Esophagus squamous epithelium (tissue), 4 donors: ENCODE measurements around the gene BEND4.

ENCODE experiments used
- CTCF ChIP-seq, 6 experiments: fragments of 450-650 bp in 4 of 6; fragments of 200-600 bp in 2 of 6; sonication (generic) in 2 of 6; IDR thresholded peaks; one replicate each; pipeline ENCODE4 v1.5.1; 2016 to 2019; ENCODE audit warnings: antibody characterized with exemption in 6 of 6, mild to moderate bottlenecking in 4 of 6, moderate library complexity in 4 of 6
- POLR2A ChIP-seq, 4 donors: fragments of 450-650 bp; IDR thresholded peaks; one replicate each; pipeline ENCODE4 v1.6.1; 2017; ENCODE audit warnings: antibody characterized with exemption in 4 of 4, mild to moderate bottlenecking in 4 of 4, moderate library complexity in 3 of 4

- TF ChIP-seq CTCF (IDR thresholded peaks at IDR 0.05) (no peak), POLR2A (IDR thresholded peaks at IDR 0.05) (no peak)
These were observed 19.4 kb downstream of the BEND4 start for GRCh38 chr4:42133006-42133405.
